ENCODE measurements around the gene ZNF275.
"Not testable (repeated sequence)": the region's sequence is repeated elsewhere in the genome, so short reads cannot be mapped to it uniquely, and the experiment has no call there.

Gene ZNF275

GRCh38 chrX:153361781-153362397, 27.9 kb downstream of the ZNF275 start:
- no peak for DNase-seq

GRCh38 chrX:153365670-153366069, 31.7 kb downstream of the ZNF275 start:
- no peak for DNase-seq

GRCh38 chrX:153366119-153366518, 32.2 kb downstream of the ZNF275 start:
- DNase-seq: no peak

- no peak for DNase-seq
Observed at GRCh38 chrX:153366878-153367538, 33.1 kb downstream of the ZNF275 start.

- peak in 1 of 3 donors; percentile 4 for DNase-seq
Observed at GRCh38 chrX:153370293-153371055, 36.5 kb downstream of the ZNF275 start.

GRCh38 chrX:153371256-153371655, 37.3 kb downstream of the ZNF275 start:
- DNase-seq: no peak

GRCh38 chrX:153372949-153373348, 39.0 kb downstream of the ZNF275 start:
- no peak for DNase-seq

- no peak for DNase-seq
Observed at GRCh38 chrX:153374426-153374825, 40.5 kb downstream of the ZNF275 start.

- no peak for DNase-seq
Observed at GRCh38 chrX:153375571-153375970, 41.6 kb downstream of the ZNF275 start.

GRCh38 chrX:153377727-153378126, 43.8 kb downstream of the ZNF275 start:
- no peak for DNase-seq

- DNase-seq: no peak
Observed at GRCh38 chrX:153378607-153379006, 44.7 kb downstream of the ZNF275 start.

- no peak for DNase-seq
Observed at GRCh38 chrX:153379508-153379907, 45.6 kb downstream of the ZNF275 start.

GRCh38 chrX:153379971-153380581, 46.1 kb downstream of the ZNF275 start:
- no peak for DNase-seq

GRCh38 chrX:153380691-153381090, 46.7 kb downstream of the ZNF275 start:
- DNase-seq: no peak

GRCh38 chrX:153381684-153382532, 48.0 kb downstream of the ZNF275 start:
- no peak for DNase-seq

- no peak for DNase-seq
Observed at GRCh38 chrX:153382563-153383482, 48.9 kb downstream of the ZNF275 start.

- no peak for DNase-seq
Observed at GRCh38 chrX:153384390-153384789, 50.4 kb downstream of the ZNF275 start.

- DNase-seq: not testable (repeated sequence)
Observed at GRCh38 chrX:153384973-153385372, 51.0 kb downstream of the ZNF275 start.

GRCh38 chrX:153386097-153386496, 52.1 kb downstream of the ZNF275 start:
- DNase-seq: peak in 2 of 3 donors; percentile 9 to 14

- DNase-seq: no peak
Observed at GRCh38 chrX:153387345-153387744, 53.4 kb downstream of the ZNF275 start.

GRCh38 chrX:153387987-153388721, 54.2 kb downstream of the ZNF275 start:
- no peak for DNase-seq

Measured in suppressor macrophage treated with lipopolysaccharide for 1 hour (primary cell).